ENCODE measurements around the gene TNFRSF1A.

DNA sequence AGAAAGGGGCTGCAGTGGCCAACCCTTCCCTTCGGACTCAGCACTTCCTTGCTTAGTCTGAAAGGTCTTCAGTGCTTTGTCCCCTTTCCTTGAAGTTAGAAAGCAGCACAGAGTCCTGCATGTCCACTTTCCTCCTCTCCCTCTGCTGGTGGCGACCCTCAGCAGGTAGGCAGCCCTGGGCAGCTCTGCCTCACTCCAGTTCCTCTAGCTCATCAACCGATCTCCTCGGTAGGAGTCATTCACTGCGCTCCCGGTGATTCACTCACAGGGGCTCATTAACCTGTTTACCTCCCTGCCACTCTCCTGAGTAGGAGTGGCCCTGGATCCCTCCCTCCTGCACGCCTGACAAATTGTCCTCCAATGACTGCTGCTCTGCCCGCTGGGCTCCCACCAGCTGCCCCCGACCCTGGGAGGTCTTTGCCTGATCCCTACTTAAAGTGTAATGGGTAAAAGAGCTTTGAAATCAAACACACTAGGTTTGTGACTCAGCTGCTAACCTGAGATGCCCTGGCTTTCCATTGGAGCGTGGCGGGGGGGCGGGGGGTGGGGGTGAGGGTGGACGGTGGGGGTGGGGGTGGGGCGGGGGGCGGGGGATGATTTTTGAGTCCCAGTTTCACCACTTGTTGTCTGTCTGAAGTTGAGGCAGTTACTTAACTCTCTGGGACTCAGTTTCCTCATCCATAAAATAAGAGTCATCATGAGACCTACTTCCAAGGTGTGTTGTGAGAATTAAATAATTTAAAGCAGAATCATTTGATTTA, 29.3 kb upstream of the TNFRSF1A start:
- TF ChIP-seq, protein P1, sequence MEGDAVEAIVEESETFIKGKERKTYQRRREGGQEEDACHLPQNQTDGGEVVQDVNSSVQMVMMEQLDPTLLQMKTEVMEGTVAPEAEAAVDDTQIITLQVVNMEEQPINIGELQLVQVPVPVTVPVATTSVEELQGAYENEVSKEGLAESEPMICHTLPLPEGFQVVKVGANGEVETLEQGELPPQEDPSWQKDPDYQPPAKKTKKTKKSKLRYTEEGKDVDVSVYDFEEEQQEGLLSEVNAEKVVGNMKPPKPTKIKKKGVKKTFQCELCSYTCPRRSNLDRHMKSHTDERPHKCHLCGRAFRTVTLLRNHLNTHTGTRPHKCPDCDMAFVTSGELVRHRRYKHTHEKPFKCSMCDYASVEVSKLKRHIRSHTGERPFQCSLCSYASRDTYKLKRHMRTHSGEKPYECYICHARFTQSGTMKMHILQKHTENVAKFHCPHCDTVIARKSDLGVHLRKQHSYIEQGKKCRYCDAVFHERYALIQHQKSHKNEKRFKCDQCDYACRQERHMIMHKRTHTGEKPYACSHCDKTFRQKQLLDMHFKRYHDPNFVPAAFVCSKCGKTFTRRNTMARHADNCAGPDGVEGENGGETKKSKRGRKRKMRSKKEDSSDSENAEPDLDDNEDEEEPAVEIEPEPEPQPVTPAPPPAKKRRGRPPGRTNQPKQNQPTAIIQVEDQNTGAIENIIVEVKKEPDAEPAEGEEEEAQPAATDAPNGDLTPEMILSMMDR (IDR thresholded peaks at IDR 0.05; ENCODE audit: insufficient read depth, low read length), result no peak
- TF ChIP-seq POLR2AphosphoS5 (IDR thresholded peaks at IDR 0.05; ENCODE audit: low read depth), result no peak
- TF ChIP-seq, protein P2, sequence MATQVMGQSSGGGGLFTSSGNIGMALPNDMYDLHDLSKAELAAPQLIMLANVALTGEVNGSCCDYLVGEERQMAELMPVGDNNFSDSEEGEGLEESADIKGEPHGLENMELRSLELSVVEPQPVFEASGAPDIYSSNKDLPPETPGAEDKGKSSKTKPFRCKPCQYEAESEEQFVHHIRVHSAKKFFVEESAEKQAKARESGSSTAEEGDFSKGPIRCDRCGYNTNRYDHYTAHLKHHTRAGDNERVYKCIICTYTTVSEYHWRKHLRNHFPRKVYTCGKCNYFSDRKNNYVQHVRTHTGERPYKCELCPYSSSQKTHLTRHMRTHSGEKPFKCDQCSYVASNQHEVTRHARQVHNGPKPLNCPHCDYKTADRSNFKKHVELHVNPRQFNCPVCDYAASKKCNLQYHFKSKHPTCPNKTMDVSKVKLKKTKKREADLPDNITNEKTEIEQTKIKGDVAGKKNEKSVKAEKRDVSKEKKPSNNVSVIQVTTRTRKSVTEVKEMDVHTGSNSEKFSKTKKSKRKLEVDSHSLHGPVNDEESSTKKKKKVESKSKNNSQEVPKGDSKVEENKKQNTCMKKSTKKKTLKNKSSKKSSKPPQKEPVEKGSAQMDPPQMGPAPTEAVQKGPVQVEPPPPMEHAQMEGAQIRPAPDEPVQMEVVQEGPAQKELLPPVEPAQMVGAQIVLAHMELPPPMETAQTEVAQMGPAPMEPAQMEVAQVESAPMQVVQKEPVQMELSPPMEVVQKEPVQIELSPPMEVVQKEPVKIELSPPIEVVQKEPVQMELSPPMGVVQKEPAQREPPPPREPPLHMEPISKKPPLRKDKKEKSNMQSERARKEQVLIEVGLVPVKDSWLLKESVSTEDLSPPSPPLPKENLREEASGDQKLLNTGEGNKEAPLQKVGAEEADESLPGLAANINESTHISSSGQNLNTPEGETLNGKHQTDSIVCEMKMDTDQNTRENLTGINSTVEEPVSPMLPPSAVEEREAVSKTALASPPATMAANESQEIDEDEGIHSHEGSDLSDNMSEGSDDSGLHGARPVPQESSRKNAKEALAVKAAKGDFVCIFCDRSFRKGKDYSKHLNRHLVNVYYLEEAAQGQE (IDR thresholded peaks at IDR 0.05; ENCODE audit: insufficient replicate concordance, low read depth), result no peak

Data from HL-60 (cell line).